HUES48 (cell line): ENCODE data around the gene IQGAP2.
A peak's percentile ranks its signal among the peaks of the same experiment; 100 is the strongest.

Source experiments
- H3K27ac ChIP-seq: one replicate; pipeline ENCODE4 v1.7.0; 2013; ENCODE audit warnings: low read depth, low read length, inconsistent platforms
- H3K27me3 ChIP-seq: 2 replicates; pipeline ENCODE4 v1.6.1; 2013; ENCODE audit warnings: mild to moderate bottlenecking, low read length; ENCODE audit not compliant: control insufficient read depth, insufficient read depth
- H3K36me3 ChIP-seq: 2 replicates; pipeline ENCODE4 v1.6.1; 2013; ENCODE audit warnings: low read length; ENCODE audit not compliant: control insufficient read depth, insufficient read depth
- H3K4me1 ChIP-seq: 2 replicates; pipeline ENCODE4 v1.6.1; 2013; ENCODE audit warnings: mild to moderate bottlenecking, low read length; ENCODE audit not compliant: control insufficient read depth, insufficient read depth
- H3K4me3 ChIP-seq: 2 replicates; pipeline ENCODE4 v1.5.1; 2013; ENCODE audit warnings: mild to moderate bottlenecking, low read depth, low read length
- H3K9ac ChIP-seq: 2 replicates; pipeline ENCODE4 v1.6.1; 2013; ENCODE audit warnings: mild to moderate bottlenecking, low read depth, low read length, moderate library complexity
- H3K9me3 ChIP-seq: 2 replicates; pipeline ENCODE4 v1.6.1; 2013; ENCODE audit warnings: low read length; ENCODE audit not compliant: control insufficient read depth, insufficient read depth

The IQGAP2 gene

GRCh38 chr5:76637490-76637889 is 234.4 kb downstream of the IQGAP2 start:
- Histone ChIP-seq H3K27ac (no peak overlapping the region), H3K27me3 (no peaks in the 10 kb centered on the region), H3K36me3 (peaks cover 3% of the 10 kb centered on the region), H3K9me3 (no peaks in the 10 kb centered on the region), H3K4me1 (peaks cover 20% of the 10 kb centered on the region), H3K9ac (no peak overlapping the region), H3K4me3 (no peak overlapping the region)

- H3K27ac ChIP-seq = peak overlapping the region; percentile 40
- no peaks in the 10 kb centered on the region for H3K27me3 ChIP-seq
- no peaks in the 10 kb centered on the region for H3K9me3 ChIP-seq
- H3K4me1 ChIP-seq = peaks cover 20% of the 10 kb centered on the region
- H3K36me3 ChIP-seq = peaks cover 8% of the 10 kb centered on the region
- no peak overlapping the region for H3K9ac ChIP-seq
- H3K4me3 ChIP-seq = no peak overlapping the region
These were observed 235.4 kb downstream of the IQGAP2 start for GRCh38 chr5:76638479-76638878.

DNA sequence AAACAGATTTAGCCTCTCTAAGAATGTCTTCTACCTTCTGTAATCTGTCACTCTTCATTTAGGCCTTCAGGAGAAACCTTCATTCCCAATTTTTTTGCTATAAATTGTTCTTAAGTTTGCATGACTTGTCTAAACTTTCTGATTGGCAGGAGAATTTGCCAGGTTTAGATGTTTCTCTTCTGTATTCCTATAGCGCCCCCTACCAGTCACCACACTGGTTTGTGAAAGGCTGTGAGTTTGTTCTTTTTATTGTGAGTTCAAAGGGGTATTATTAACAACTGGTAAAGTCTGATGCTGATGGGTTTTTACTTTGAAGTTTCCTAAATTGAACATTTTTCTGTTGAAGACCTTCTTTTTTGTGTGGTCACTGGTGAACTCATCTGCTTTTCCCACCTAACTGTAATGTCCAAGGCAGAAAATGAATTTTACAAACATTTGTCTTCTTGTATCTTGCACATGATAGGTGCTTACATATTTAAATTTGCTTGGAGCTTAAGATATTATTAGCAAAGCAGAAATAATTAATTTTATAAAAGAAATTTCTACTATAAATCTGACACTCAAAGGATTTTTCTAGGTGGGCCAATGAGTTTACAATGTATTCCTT is 238.5 kb downstream of the IQGAP2 start:
- H3K27me3 ChIP-seq = no peaks in the 10 kb centered on the region
- H3K36me3 ChIP-seq = peaks cover 8% of the 10 kb centered on the region
- H3K9me3 ChIP-seq = no peaks in the 10 kb centered on the region
- H3K27ac ChIP-seq = no peak overlapping the region
- H3K4me3 ChIP-seq = no peak overlapping the region
- H3K4me1 ChIP-seq = peaks cover 13% of the 10 kb centered on the region
- H3K9ac ChIP-seq = no peak overlapping the region

DNA sequence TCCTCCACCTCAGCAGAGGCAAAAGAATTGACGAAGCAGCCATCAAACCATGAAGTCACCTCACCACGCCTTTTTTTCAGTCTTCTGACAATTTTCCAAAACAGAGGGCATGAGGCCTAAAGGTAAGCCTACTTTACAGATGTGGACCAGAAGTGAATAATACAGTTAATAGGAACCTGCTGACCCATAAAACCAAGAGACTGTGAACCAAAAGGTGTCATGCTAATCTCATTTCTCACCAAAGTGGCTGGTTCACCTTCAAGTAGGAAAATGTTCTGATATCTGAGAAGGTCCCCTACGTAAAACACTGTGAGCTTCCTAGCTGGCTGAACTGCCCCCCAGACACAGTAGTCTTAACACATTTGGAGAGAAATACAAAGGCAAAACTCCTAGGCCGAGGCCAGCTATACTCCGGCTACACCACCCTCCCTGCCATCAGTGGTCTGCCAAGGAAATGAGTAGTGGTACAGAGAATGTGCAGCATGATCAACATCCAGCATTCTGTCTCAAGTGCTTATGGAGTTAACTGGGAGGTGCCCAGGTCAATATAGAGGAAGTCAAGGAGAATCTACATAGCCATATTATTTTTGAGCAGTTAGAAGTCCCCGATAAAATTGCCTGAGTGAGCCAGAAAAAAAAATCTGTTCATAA is 239.4 kb downstream of the IQGAP2 start:
- no peak overlapping the region for H3K4me3 ChIP-seq
- no peak overlapping the region for H3K9ac ChIP-seq
- no peak overlapping the region for H3K27ac ChIP-seq
- H3K27me3 ChIP-seq = no peaks in the 10 kb centered on the region
- no peaks in the 10 kb centered on the region for H3K9me3 ChIP-seq
- H3K4me1 ChIP-seq = peaks cover 13% of the 10 kb centered on the region
- H3K36me3 ChIP-seq = peaks cover 8% of the 10 kb centered on the region

DNA sequence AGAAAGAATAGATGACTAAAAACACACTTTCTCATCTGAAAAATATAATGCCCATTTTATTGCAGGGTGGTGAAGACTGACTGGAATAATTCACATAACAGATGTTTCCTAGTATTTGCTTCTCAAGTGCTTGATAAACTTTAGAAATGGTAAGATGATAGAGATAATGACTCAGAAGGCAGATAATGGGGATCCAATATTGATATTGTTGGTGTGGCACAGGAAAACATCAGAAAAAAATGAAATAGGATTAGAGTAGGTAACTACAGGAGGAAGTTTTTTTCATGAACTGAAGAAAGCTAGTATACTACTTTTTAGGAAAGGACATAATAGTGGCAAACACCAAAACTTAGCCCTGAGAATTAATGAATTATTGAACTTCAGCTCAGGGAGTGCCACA is 240.3 kb downstream of the IQGAP2 start:
- H3K27me3 ChIP-seq = no peaks in the 10 kb centered on the region
- H3K27ac ChIP-seq = no peak overlapping the region
- peaks cover 8% of the 10 kb centered on the region for H3K36me3 ChIP-seq
- H3K9ac ChIP-seq = no peak overlapping the region
- no peaks in the 10 kb centered on the region for H3K9me3 ChIP-seq
- H3K4me1 ChIP-seq = peaks cover 8% of the 10 kb centered on the region
- H3K4me3 ChIP-seq = no peak overlapping the region

GRCh38 chr5:76649140-76649539 is 246.1 kb downstream of the IQGAP2 start:
- peaks cover 7% of the 10 kb centered on the region for H3K9me3 ChIP-seq
- H3K9ac ChIP-seq = no peak overlapping the region
- H3K4me3 ChIP-seq = no peak overlapping the region
- H3K4me1 ChIP-seq = no peaks in the 10 kb centered on the region
- no peak overlapping the region for H3K27ac ChIP-seq
- H3K27me3 ChIP-seq = no peaks in the 10 kb centered on the region
- H3K36me3 ChIP-seq = peaks cover 3% of the 10 kb centered on the region; the same call in 1 of the 2 replicates

DNA sequence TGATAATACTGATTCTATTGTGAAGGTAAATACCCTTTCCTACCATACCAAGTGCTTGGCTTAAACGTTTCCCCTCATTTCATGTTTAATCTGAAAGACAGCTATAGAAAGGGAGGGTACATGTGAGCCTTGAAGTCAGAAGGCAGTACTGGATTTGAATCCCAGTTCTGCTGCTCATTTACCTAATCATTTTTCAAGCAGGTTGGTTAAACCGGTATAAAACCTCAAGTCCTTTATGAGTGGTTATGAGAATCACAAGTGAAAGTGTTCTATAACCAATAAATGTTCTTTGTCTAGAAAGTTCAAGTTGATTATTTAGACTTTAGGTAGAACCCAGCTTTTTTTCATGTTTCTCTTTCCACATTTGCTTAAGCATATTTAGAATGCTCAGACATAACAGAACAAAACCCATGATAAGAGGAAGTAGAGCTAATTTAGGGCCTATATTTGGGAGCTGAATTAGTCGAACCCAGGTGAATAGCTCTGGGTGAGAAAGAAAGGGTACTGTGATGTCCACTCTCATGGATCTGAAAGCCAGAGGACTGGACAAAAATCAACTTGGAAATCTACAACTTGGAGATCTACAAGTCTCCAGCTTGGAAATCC is 249.8 kb downstream of the IQGAP2 start:
- H3K9me3 ChIP-seq = peaks cover 7% of the 10 kb centered on the region
- H3K36me3 ChIP-seq = peaks cover 3% of the 10 kb centered on the region; the same call in 1 of the 2 replicates
- H3K9ac ChIP-seq = no peak overlapping the region
- no peaks in the 10 kb centered on the region for H3K27me3 ChIP-seq
- H3K27ac ChIP-seq = no peak overlapping the region
- H3K4me3 ChIP-seq = no peak overlapping the region
- no peaks in the 10 kb centered on the region for H3K4me1 ChIP-seq

GRCh38 chr5:76657091-76657490 is 254.0 kb downstream of the IQGAP2 start:
- no peak overlapping the region for H3K27ac ChIP-seq
- H3K36me3 ChIP-seq = peaks cover 10% of the 10 kb centered on the region
- H3K9me3 ChIP-seq = no peaks in the 10 kb centered on the region
- H3K9ac ChIP-seq = no peak overlapping the region
- no peaks in the 10 kb centered on the region for H3K4me1 ChIP-seq
- H3K27me3 ChIP-seq = no peaks in the 10 kb centered on the region
- H3K4me3 ChIP-seq = no peak overlapping the region

DNA sequence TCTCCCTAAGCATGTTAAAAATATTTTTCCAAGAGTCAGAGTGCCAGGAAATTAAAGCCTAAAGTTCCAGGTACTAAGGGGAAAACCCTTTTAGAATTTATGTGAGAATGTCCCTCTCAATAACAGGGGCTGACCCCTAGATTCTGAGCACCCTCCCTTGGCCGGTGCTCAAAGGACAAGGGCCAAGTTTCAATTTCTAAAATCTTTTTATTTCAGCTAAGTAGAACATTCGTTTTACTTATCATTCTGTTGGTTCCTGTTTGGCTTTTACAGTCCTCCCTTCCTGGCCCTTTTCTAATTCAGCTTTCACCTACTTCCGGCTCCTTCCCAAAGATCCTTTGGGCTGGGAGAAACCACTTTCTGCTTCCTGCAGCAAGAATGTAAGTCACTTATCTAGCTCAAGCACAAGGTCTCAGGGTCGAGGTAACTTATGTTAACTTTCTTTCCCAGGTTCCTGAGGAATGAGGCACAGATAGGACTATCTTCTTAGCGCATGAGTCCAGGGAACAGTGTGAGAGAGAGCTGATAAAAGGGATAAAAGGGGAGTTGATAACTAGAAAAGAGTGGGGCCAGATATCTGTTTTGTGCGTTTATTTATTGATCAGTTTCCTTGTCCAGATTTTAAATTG is 254.7 kb downstream of the IQGAP2 start:
- H3K27ac ChIP-seq = no peak overlapping the region
- H3K4me1 ChIP-seq = no peaks in the 10 kb centered on the region
- no peak overlapping the region for H3K9ac ChIP-seq
- H3K9me3 ChIP-seq = no peaks in the 10 kb centered on the region
- H3K36me3 ChIP-seq = peaks cover 10% of the 10 kb centered on the region
- no peaks in the 10 kb centered on the region for H3K27me3 ChIP-seq
- no peak overlapping the region for H3K4me3 ChIP-seq

DNA sequence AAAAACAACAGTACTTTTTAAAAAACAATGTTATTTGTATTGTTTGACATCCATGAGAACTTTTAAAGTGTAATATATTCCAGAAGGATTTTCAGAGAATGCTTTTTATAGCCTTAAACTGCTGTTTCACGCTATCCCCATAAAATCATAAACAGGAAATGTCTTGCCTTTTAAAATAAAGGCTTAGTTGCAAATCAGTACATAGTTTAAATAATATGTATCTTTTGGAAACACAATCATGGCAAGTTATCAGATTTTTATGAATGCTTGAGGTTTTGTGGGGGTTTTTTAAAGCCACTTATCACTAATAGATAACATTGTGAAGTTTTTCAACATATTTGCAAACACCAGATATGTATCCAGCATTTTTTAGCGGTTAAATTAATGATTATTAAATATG is 257.3 kb downstream of the IQGAP2 start:
- no peaks in the 10 kb centered on the region for H3K4me1 ChIP-seq
- H3K27ac ChIP-seq = no peak overlapping the region
- H3K36me3 ChIP-seq = peaks cover 10% of the 10 kb centered on the region
- no peaks in the 10 kb centered on the region for H3K9me3 ChIP-seq
- no peak overlapping the region for H3K9ac ChIP-seq
- no peaks in the 10 kb centered on the region for H3K27me3 ChIP-seq
- no peak overlapping the region for H3K4me3 ChIP-seq

DNA sequence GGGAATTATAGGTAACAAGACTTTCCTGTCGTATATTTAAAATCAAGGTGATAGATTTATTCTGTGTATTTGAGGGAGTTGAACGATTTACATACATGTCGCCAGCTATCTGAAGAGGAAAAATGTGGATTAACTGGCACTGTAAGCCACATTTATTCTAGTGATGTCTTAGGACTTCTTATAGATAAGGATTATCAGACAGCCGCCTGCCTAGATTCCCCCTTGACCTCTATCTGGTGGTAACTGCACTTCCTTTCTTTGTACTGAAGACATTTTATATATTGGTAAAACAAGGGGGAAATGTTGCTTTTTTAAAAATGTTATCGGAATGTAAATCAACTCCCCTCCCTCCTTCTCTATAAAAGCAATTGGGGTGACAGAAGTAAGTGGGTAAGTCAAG is 259.4 kb downstream of the IQGAP2 start:
- Histone ChIP-seq H3K9me3 (no peaks in the 10 kb centered on the region), H3K4me3 (no peak overlapping the region), H3K27ac (no peak overlapping the region), H3K36me3 (peaks cover 10% of the 10 kb centered on the region), H3K4me1 (no peaks in the 10 kb centered on the region), H3K27me3 (no peaks in the 10 kb centered on the region), H3K9ac (no peak overlapping the region)
